IMR-90 (cell line): ENCODE data around the gene SLF2. TPM values are rescaled to one million over a fixed set of nuclear protein-coding genes. Genes with fewer than 3 reads are reported as not detected.

Experiments
- ATAC-seq: fragments of 200-7000 bp; cut with Tn5 transposase; 2 replicates; pipeline ENCODE4 v1.9.1; 2020; ENCODE audit warnings: low read depth, mild to moderate bottlenecking, moderate library complexity
- BruUV-seq: library from RNA; stranded (reverse); fragments of 400-500 nt; replicated peaks from 2 replicates; lab custom pipeline; 2021; lab: Mats Ljungman, UMichigan
- CTCF ChIA-PET: fragments of 300-600 bp; formaldehyde crosslinking; extraction: SDS; loops from one replicate; lab custom pipeline; 2021; ENCODE audit warnings: antibody characterized with exemption; lab: Yijun Ruan, JAX
- POLR2A ChIA-PET: fragments of 300-600 bp; sonication (Branson Sonifier 250); formaldehyde crosslinking; loops from one replicate; lab custom pipeline; 2022; ENCODE audit warnings: antibody characterized with exemption; ENCODE audit not compliant: unreplicated experiment; lab: Charles Lee
- DNase-seq: peaks from one replicate; pipeline ENCODE4 v3.0.0; 2013
- H2AFZ ChIP-seq: replicated peaks from 2 replicates; pipeline ENCODE3; 2013; ENCODE audit warnings: low read length, mild to moderate bottlenecking; ENCODE audit not compliant: poor library complexity
- H2AK5ac ChIP-seq: 2 replicates; pipeline ENCODE4 v1.6.1; 2013; ENCODE audit warnings: low read depth, low read length, inconsistent platforms
- H2AK9ac ChIP-seq: replicated peaks from 2 replicates; pipeline ENCODE3; 2013; ENCODE audit warnings: mild to moderate bottlenecking, low read depth, low read length, moderate library complexity; ENCODE audit not compliant: poor library complexity
- H2BK120ac ChIP-seq: 2 replicates; pipeline ENCODE4 v1.6.1; 2013; ENCODE audit warnings: low read depth, low read length, inconsistent platforms
- H2BK15ac ChIP-seq: 3 replicates; pipeline ENCODE4 v1.6.1; 2013; ENCODE audit warnings: low read depth, low read length, inconsistent platforms
- H2BK20ac ChIP-seq: 2 replicates; pipeline ENCODE4 v1.6.1; 2013; ENCODE audit warnings: low read depth, mild to moderate bottlenecking, inconsistent platforms, low read length, moderate library complexity
- H2BK5ac ChIP-seq: 2 replicates; pipeline ENCODE4 v1.6.1; 2013; ENCODE audit warnings: mild to moderate bottlenecking, low read depth, low read length, inconsistent platforms; ENCODE audit not compliant: poor library complexity, severe bottlenecking
- H3K14ac ChIP-seq: replicated peaks from 2 replicates; pipeline ENCODE4 v1.6.1; 2013; ENCODE audit warnings: low read depth, low read length, inconsistent platforms
- H3K18ac ChIP-seq: 2 replicates; pipeline ENCODE4 v1.6.1; 2013; ENCODE audit warnings: low read depth, low read length, control low read depth
- H3K23ac ChIP-seq: 2 replicates; pipeline ENCODE4 v1.6.1; 2013; ENCODE audit warnings: low read depth, low read length, inconsistent platforms
- H3K27ac ChIP-seq: 2 replicates; pipeline ENCODE4 v1.5.1; 2013; ENCODE audit warnings: mild to moderate bottlenecking, control low read depth, low read length; ENCODE audit not compliant: insufficient read depth
- H3K27me3 ChIP-seq: 2 replicates; pipeline ENCODE4 v1.6.1; 2013; ENCODE audit warnings: low read length; ENCODE audit not compliant: control insufficient read depth, insufficient read depth
- H3K36me3 ChIP-seq: 2 replicates; pipeline ENCODE4 v1.6.1; 2013; ENCODE audit warnings: low read length, mixed read lengths; ENCODE audit not compliant: control insufficient read depth, insufficient read depth
- H3K4ac ChIP-seq: 2 replicates; pipeline ENCODE4 v1.6.1; 2013; ENCODE audit warnings: low read depth, low read length, inconsistent platforms
- H3K4me1 ChIP-seq: 2 replicates; pipeline ENCODE4 v1.6.1; 2013; ENCODE audit warnings: low read length, mixed read lengths; ENCODE audit not compliant: control insufficient read depth, insufficient read depth
- H3K4me2 ChIP-seq: 2 replicates; pipeline ENCODE4 v1.6.1; 2013; ENCODE audit warnings: low read depth, mild to moderate bottlenecking, control low read depth, low read length, moderate library complexity
- H3K4me3 ChIP-seq: 2 replicates; pipeline ENCODE4 v1.5.1; 2013; ENCODE audit warnings: low read depth, mild to moderate bottlenecking, control low read depth, low read length, moderate library complexity; ENCODE audit not compliant: insufficient read depth
- H3K56ac ChIP-seq: 2 replicates; pipeline ENCODE4 v1.6.1; 2013; ENCODE audit warnings: low read length, inconsistent platforms; ENCODE audit not compliant: insufficient read depth; ENCODE audit errors: extremely low read depth
- H3K79me1 ChIP-seq, 2 experiments: 2 replicates each; pipeline ENCODE4 v1.6.1; 2013; ENCODE audit warnings: low read length in 2 of 2, inconsistent platforms in 1 of 2, low read depth in 1 of 2
- H3K9ac ChIP-seq: 2 replicates; pipeline ENCODE4 v1.6.1; 2013; ENCODE audit warnings: low read depth, low read length, control low read depth
- H3K9me1 ChIP-seq: 2 replicates; pipeline ENCODE4 v1.6.1; 2013; ENCODE audit warnings: low read length, inconsistent platforms; ENCODE audit not compliant: insufficient read depth
- H3K9me3 ChIP-seq: 2 replicates; pipeline ENCODE4 v1.6.1; 2013; ENCODE audit warnings: low read length; ENCODE audit not compliant: control insufficient read depth, insufficient read depth
- H4K20me1 ChIP-seq: 2 replicates; pipeline ENCODE4 v1.6.1; 2013; ENCODE audit warnings: low read length, inconsistent platforms; ENCODE audit not compliant: insufficient read depth
- H4K5ac ChIP-seq: 2 replicates; pipeline ENCODE4 v1.6.1; 2013; ENCODE audit warnings: mild to moderate bottlenecking, low read depth, low read length, control low read depth
- H4K8ac ChIP-seq, 2 experiments: 2 replicates each; pipeline ENCODE4 v1.6.1; 2013; ENCODE audit warnings: low read depth in 2 of 2, low read length in 2 of 2, control low read depth in 1 of 2, inconsistent platforms in 1 of 2
- H4K91ac ChIP-seq: 2 replicates; pipeline ENCODE4 v1.6.1; 2013; ENCODE audit warnings: low read depth, low read length, inconsistent platforms; ENCODE audit not compliant: insufficient read depth
- CTCF ChIP-seq: conservative IDR thresholded peaks from 2 replicates; pipeline ENCODE4 v1.5.1; 2012; ENCODE audit warnings: mild to moderate bottlenecking, low read depth, low read length, improper control_type of control experiment
- ELK1 ChIP-seq: fragments of 150-350 bp; IDR thresholded peaks from 2 replicates; pipeline ENCODE4 v1.6.1; 2016; ENCODE audit warnings: low read depth, mild to moderate bottlenecking, low read length, moderate library complexity, borderline replicate concordance
- MAZ ChIP-seq: IDR thresholded peaks from 2 replicates; pipeline ENCODE4 v1.6.1; 2012; ENCODE audit warnings: low read depth, mild to moderate bottlenecking, low read length, improper control_type of control experiment, moderate library complexity, borderline replicate concordance
- POLR2A ChIP-seq: IDR thresholded peaks from 2 replicates; pipeline ENCODE4 v1.6.1; 2012; ENCODE audit warnings: mild to moderate bottlenecking, low read depth, low read length
- RAD21 ChIP-seq: IDR thresholded peaks from 2 replicates; pipeline ENCODE4 v1.6.1; 2012; ENCODE audit warnings: low read length, improper control_type of control experiment
- RCOR1 ChIP-seq: IDR thresholded peaks from 2 replicates; pipeline ENCODE4 v1.6.1; 2012; ENCODE audit warnings: mild to moderate bottlenecking, low read length, improper control_type of control experiment; ENCODE audit not compliant: insufficient replicate concordance
- USF2 ChIP-seq: fragments of 150-350 bp; IDR thresholded peaks from 2 replicates; pipeline ENCODE4 v1.6.1; 2017; ENCODE audit warnings: mild to moderate bottlenecking, antibody characterized with exemption, low read length, low read depth
- WGBS, 2 experiments: methylation state at CpG; one replicate each; pipeline versions ENCODE4 v1.1.5 to v1.1.7; 2013; ENCODE audit warnings: missing lambda C conversion rate in 2 of 2; ENCODE audit not compliant: insufficient read length in 1 of 2; ENCODE audit errors: extremely low coverage in 2 of 2; 5-methylcytosine and 5-hydroxymethylcytosine counted together
- dilution Hi-C: fragments of 300-500 bp; cut with HindIII; formaldehyde crosslinking; loops from one replicate; pipeline ENCODE4 v1.14.3; 2018; ENCODE audit warnings: low sequenced_read_pairs; ENCODE audit not compliant: unreplicated experiment
- in situ Hi-C: fragments of 300-500 bp; cut with MboI; formaldehyde crosslinking; loops from 3 replicates; pipeline ENCODE4 v1.14.3; 2019; ENCODE audit warnings: low sequenced_read_pairs, inconsistent platforms, mixed read lengths
- intact Hi-C: fragments of 100-400 bp; cut with micrococcal nuclease; formaldehyde crosslinking; loops from 2 replicates; pipeline ENCODE4 v1.10.0; 2022
- polyA plus RNA-seq, 3 experiments: library from polyadenylated mRNA; depleted of rRNA; stranded (reverse); fragments of >200 nt; gene quantifications; 2 replicates each; pipeline ENCODE4 v1.2.3, GENCODE V29; 2012; ENCODE audit warnings: low replicate concordance in 1 of 3
- total RNA-seq: library from RNA; depleted of rRNA; stranded (reverse); fragments of >200 nt; gene quantifications from 2 replicates; pipeline ENCODE4 v1.2.3, GENCODE V29; 2012

Gene SLF2
- total and polyA plus RNA-seq, 2 of the 4 experiments (the other 2 are of a cell fraction): 8.5 to 21.7 TPM

GRCh38 chr10:101007099-101007711 is 94.4 kb downstream of the SLF2 start:
- ATAC-seq (peak; percentile 71), DNase-seq (peak; percentile 66)
- peak overlapping the region; percentile 67 for H2BK5ac ChIP-seq
- ChIA-PET CTCF (interaction anchor here (0.8 to 1.5 kb wide), 4 partner anchors 9 to 24 kb away, joined by 3 to 5 read pairs (median 4); partner anchors contain the start of genes PDZD7 and SFXN3), POLR2A (interaction anchor here (1.0 kb wide), 1 partner anchor 8 kb away, joined by 5 read pairs; the partner anchor contains the start of gene LZTS2)
- peak overlapping the region; percentile 5; the same call in 1 of the 2 replicates for H3K18ac ChIP-seq
- H3K4me3 ChIP-seq: no peak overlapping the region
- peak overlapping the region; percentile 65; the same call in 1 of the 2 replicates for H3K23ac ChIP-seq
- 53% methylated on average over 2 of the region's 11 CpGs; no CpG with 5 or more reads in 1 of the 2 experiments for WGBS, 2 experiments
- peak overlapping the region; percentile 39 for H2AK9ac ChIP-seq
- H3K36me3 ChIP-seq: peaks cover 47% of the 10 kb centered on the region
- peaks cover 16% of the 10 kb centered on the region for H3K9me1 ChIP-seq
- peak overlapping the region; percentile 70 for H2BK120ac ChIP-seq
- H4K8ac ChIP-seq: peak overlapping the region in 1 of 2 experiments; percentile 63; a peak in 1 of 4 replicates
- H2AK5ac ChIP-seq: peak overlapping the region; percentile 29; the same call in 1 of the 2 replicates
- H3K27ac ChIP-seq: peak overlapping the region; percentile 81
- H2AFZ ChIP-seq: no peak overlapping the region
- in situ Hi-C loops: no loop called here
- dilution Hi-C loops: no loop called here
- H4K91ac ChIP-seq: peak overlapping the region; percentile 56
- peak overlapping the region; percentile 63 for H3K4ac ChIP-seq
- H3K27me3 ChIP-seq: no peaks in the 10 kb centered on the region
- peak overlapping the region; percentile 30; the same call in 1 of the 2 replicates for H3K14ac ChIP-seq
- no peaks in the 10 kb centered on the region for H3K9me3 ChIP-seq
- peak overlapping the region; percentile 51; the same call in 1 of the 2 replicates for H2BK20ac ChIP-seq
- TF ChIP-seq RAD21 (no peak), MAZ (peak; percentile 41), CTCF (no peak), RCOR1 (no peak), USF2 (no peak), ELK1 (no peak), POLR2A (no peak)
- H3K4me1 ChIP-seq: peaks cover 28% of the 10 kb centered on the region
- TSS peak; percentile 71 for BruUV-seq
- H4K20me1 ChIP-seq: peaks cover 53% of the 10 kb centered on the region
- no peak overlapping the region; the same call in 1 of the 2 replicates for H4K5ac ChIP-seq
- 0 out of 2 replicates have a peak overlapping the region, but pooled peaks have one; percentile 1 for H3K4me2 ChIP-seq
- intact Hi-C loops: no loop called here
- 0 out of 2 replicates have a peak overlapping the region, but pooled peaks have one; percentile 7 for H3K9ac ChIP-seq
- H3K56ac ChIP-seq: no peak overlapping the region
- no peak overlapping the region for H2BK15ac ChIP-seq
- peaks cover 21 to 64% of the 10 kb centered on the region in 2 experiments; a peak in 3 of 4 replicates for H3K79me1 ChIP-seq
